ENCODE data around the gene FBN1.

Gene FBN1

DNA sequence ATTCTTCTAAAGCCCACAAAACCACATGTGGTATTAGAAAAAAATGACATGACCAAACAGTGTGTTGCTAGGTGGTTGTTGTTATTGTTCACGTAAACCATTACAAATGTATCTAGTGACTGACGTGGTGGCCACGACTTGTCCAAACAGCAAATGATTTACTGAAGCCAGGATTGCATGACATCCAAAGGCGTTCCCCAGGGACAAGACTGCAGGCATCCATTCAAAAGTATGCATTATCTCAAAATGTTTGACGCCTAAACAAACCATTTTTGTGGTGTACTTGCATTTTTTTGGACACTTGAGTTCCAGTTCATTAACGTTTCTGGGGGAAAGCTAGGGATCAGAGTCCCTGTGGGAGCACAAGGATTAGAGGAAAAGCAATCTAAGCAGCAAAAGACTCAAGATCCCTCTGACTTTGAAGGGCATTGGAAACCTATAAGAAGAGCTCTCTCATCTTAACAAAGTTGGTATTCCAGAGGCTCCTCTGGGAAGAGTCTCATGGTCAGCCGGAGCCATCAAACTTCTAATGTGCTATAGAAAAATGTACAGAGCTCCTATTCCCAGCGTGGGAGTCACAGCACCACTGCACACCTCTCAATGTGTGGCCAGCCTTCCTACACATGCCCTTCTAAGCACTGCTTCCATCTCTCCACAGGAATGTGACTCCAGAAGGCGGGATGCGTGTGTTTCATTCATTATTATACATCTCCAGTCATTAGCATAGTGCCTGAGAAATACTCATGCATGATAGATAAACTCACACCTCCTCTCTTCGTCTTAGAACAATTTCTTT lies 62.9 kb downstream of the FBN1 start (continued):
- peak; percentile 15; the same call in 1 of the 2 replicates for TF ChIP-seq PRDM10 (tag by site-specific recombination; IDR thresholded peaks at IDR 0.05)
- TF ChIP-seq, protein P1, sequence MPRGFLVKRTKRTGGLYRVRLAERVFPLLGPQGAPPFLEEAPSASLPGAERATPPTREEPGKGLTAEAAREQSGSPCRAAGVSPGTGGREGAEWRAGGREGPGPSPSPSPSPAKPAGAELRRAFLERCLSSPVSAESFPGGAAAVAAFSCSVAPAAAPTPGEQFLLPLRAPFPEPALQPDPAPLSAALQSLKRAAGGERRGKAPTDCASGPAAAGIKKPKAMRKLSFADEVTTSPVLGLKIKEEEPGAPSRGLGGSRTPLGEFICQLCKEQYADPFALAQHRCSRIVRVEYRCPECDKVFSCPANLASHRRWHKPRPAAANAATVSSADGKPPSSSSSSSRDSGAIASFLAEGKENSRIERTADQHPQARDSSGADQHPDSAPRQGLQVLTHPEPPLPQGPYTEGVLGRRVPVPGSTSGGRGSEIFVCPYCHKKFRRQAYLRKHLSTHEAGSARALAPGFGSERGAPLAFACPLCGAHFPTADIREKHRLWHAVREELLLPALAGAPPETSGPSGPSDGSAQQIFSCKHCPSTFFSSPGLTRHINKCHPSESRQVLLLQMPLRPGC (tag by site-specific recombination; IDR thresholded peaks at IDR 0.05), result peak; percentile 45; the same call in 1 of the 2 replicates
- peak; percentile 69 for TF ChIP-seq GLI2 (tag by site-specific recombination; IDR thresholded peaks at IDR 0.05; ENCODE audit: borderline replicate concordance, low read depth)
- no peak for TF ChIP-seq ZNF19 (tag by site-specific recombination; IDR thresholded peaks at IDR 0.05; ENCODE audit: low read depth)
- TF ChIP-seq, protein P2, sequence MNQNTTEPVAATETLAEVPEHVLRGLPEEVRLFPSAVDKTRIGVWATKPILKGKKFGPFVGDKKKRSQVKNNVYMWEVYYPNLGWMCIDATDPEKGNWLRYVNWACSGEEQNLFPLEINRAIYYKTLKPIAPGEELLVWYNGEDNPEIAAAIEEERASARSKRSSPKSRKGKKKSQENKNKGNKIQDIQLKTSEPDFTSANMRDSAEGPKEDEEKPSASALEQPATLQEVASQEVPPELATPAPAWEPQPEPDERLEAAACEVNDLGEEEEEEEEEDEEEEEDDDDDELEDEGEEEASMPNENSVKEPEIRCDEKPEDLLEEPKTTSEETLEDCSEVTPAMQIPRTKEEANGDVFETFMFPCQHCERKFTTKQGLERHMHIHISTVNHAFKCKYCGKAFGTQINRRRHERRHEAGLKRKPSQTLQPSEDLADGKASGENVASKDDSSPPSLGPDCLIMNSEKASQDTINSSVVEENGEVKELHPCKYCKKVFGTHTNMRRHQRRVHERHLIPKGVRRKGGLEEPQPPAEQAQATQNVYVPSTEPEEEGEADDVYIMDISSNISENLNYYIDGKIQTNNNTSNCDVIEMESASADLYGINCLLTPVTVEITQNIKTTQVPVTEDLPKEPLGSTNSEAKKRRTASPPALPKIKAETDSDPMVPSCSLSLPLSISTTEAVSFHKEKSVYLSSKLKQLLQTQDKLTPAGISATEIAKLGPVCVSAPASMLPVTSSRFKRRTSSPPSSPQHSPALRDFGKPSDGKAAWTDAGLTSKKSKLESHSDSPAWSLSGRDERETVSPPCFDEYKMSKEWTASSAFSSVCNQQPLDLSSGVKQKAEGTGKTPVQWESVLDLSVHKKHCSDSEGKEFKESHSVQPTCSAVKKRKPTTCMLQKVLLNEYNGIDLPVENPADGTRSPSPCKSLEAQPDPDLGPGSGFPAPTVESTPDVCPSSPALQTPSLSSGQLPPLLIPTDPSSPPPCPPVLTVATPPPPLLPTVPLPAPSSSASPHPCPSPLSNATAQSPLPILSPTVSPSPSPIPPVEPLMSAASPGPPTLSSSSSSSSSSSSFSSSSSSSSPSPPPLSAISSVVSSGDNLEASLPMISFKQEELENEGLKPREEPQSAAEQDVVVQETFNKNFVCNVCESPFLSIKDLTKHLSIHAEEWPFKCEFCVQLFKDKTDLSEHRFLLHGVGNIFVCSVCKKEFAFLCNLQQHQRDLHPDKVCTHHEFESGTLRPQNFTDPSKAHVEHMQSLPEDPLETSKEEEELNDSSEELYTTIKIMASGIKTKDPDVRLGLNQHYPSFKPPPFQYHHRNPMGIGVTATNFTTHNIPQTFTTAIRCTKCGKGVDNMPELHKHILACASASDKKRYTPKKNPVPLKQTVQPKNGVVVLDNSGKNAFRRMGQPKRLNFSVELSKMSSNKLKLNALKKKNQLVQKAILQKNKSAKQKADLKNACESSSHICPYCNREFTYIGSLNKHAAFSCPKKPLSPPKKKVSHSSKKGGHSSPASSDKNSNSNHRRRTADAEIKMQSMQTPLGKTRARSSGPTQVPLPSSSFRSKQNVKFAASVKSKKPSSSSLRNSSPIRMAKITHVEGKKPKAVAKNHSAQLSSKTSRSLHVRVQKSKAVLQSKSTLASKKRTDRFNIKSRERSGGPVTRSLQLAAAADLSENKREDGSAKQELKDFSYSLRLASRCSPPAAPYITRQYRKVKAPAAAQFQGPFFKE (tag by site-specific recombination; IDR thresholded peaks at IDR 0.05; ENCODE audit: borderline replicate concordance), result no peak
- TF ChIP-seq ZNF677 (tag by site-specific recombination; IDR thresholded peaks at IDR 0.05), result peak; percentile 72
- TF ChIP-seq ZNF704 (tag by site-specific recombination; IDR thresholded peaks at IDR 0.05), result no peak
- TF ChIP-seq HOXA7 (CRISPR knock-in tag; IDR thresholded peaks at IDR 0.05; ENCODE audit: borderline replicate concordance), result no peak
- peak; percentile 90 for TF ChIP-seq HIC1 (tag by site-specific recombination; IDR thresholded peaks at IDR 0.05)
- TF ChIP-seq KLF8 (tag by site-specific recombination; IDR thresholded peaks at IDR 0.05), result peak; percentile 83
- TF ChIP-seq, protein P3, sequence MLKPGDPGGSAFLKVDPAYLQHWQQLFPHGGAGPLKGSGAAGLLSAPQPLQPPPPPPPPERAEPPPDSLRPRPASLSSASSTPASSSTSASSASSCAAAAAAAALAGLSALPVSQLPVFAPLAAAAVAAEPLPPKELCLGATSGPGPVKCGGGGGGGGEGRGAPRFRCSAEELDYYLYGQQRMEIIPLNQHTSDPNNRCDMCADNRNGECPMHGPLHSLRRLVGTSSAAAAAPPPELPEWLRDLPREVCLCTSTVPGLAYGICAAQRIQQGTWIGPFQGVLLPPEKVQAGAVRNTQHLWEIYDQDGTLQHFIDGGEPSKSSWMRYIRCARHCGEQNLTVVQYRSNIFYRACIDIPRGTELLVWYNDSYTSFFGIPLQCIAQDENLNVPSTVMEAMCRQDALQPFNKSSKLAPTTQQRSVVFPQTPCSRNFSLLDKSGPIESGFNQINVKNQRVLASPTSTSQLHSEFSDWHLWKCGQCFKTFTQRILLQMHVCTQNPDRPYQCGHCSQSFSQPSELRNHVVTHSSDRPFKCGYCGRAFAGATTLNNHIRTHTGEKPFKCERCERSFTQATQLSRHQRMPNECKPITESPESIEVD (tag by site-specific recombination; IDR thresholded peaks at IDR 0.05), result peak; percentile 88
- TF ChIP-seq ZNF558 (tag by site-specific recombination; IDR thresholded peaks at IDR 0.05), result 0 out of 2 replicates have a peak, but pooled peaks have one; percentile 62
- TF ChIP-seq SP2 (tag by site-specific recombination; IDR thresholded peaks at IDR 0.05), result peak; percentile 28; the same call in 1 of the 2 replicates
- peak; percentile 77 for TF ChIP-seq ZXDB (tag by site-specific recombination; IDR thresholded peaks at IDR 0.05)
- no peak for TF ChIP-seq ZNF654 (tag by site-specific recombination; IDR thresholded peaks at IDR 0.05; ENCODE audit: low read depth)
- TF ChIP-seq ZBTB21 (tag by site-specific recombination; IDR thresholded peaks at IDR 0.05), result peak; percentile 87

Measured in HEK293 (cell line).